Kidney (tissue), 14 donors: ENCODE data around the gene GDA. TPM values are rescaled to one million over a fixed set of nuclear protein-coding genes. Genes with fewer than 3 reads are reported as not detected.

Source experiments
- DNase-seq, 5 donors: peaks; one replicate each; pipeline ENCODE4 v3.0.0-alpha.2; 2013 to 2020
- FAIRE-seq: peaks from 2 replicates; lab custom pipeline; 2012; peaks lifted over from hg19 to GRCh38; lab: Jason Lieb, UNC
- H3K27ac ChIP-seq, 2 donors: one replicate each; pipeline ENCODE4 v1.7.0; 2013; ENCODE audit warnings: low read depth in 2 of 2, low read length in 2 of 2, inconsistent platforms in 1 of 2
- H3K27me3 ChIP-seq: one replicate; pipeline ENCODE4 v1.7.1; 2013; ENCODE audit warnings: low read length, inconsistent platforms; ENCODE audit not compliant: control insufficient read depth, insufficient read depth
- H3K36me3 ChIP-seq, 3 donors: one replicate each; pipeline versions ENCODE4 v1.7.0 to v1.7.1; 2013; ENCODE audit warnings: low read length in 3 of 3, control low read depth in 1 of 3, inconsistent platforms in 1 of 3; ENCODE audit not compliant: insufficient read depth in 3 of 3, control insufficient read depth in 2 of 3
- H3K4me1 ChIP-seq, 3 donors: one replicate each; pipeline versions ENCODE4 v1.7.0 to v1.7.1; 2013; ENCODE audit warnings: low read length in 3 of 3, inconsistent platforms in 1 of 3, low read depth in 1 of 3; ENCODE audit not compliant: control insufficient read depth in 2 of 3, insufficient read depth in 2 of 3
- H3K4me3 ChIP-seq, 3 donors: one replicate each; pipeline versions ENCODE4 v1.7.0 to v1.8.1; 2013; ENCODE audit warnings: low read length in 3 of 3, control low read depth in 1 of 3, inconsistent platforms in 1 of 3
- H3K9ac ChIP-seq, 3 donors: one replicate each; pipeline versions ENCODE4 v1.7.0 to v1.7.1; 2013; ENCODE audit warnings: low read length in 3 of 3, control low read depth in 1 of 3, inconsistent platforms in 1 of 3
- H3K9me3 ChIP-seq, 3 donors: one replicate each; pipeline versions ENCODE4 v1.7.0 to v1.7.1; 2013; ENCODE audit warnings: low read length in 3 of 3, control low read depth in 1 of 3, inconsistent platforms in 1 of 3; ENCODE audit not compliant: control insufficient read depth in 2 of 3, insufficient read depth in 1 of 3
- intact Hi-C: fragments of 100-400 bp; cut with DNase I; formaldehyde crosslinking; loops from one replicate; pipeline ENCODE4 v1.11.1; 2022
- polyA plus RNA-seq: library from polyadenylated mRNA; stranded (reverse); fragments of 350-450 nt; fragmentation: Illumina TruSeq; extraction: RNeasy Lipid Tissue Mini Kit (QIAGEN cat#74804); gene quantifications from one replicate; pipeline ENCODE4 v1.2.3, GENCODE V29; 2014; ENCODE audit warnings: low read depth, low replicate concordance; ENCODE audit not compliant: insufficient read depth
- total RNA-seq: library from RNA; stranded (reverse); fragmentation: NEBNext Ultra II Directional; extraction: Animal tissue kit (Norgen Biotek cat#: 25700); gene quantifications from one replicate; pipeline ENCODE4 v1.2.1, GENCODE V29; 2021
- TF ChIP-seq, protein P1 (sequence below): IDR thresholded peaks from 3 replicates; pipeline ENCODE4 v1.5.1; 2012; ENCODE audit warnings: mild to moderate bottlenecking, moderate library complexity, borderline replicate concordance; ENCODE audit not compliant: insufficient read depth; ENCODE audit errors: extremely low read depth
- donor health status: control.
- donor health status: control.
- donor health status: control.
- donor health status: control.
- donor health status: control.
- donor health status: DM: yes; HTN: yes; CAD: no.
- donor health status: Normal renal cell carcinoma (clear cell type).

The GDA gene
- total and polyA plus RNA-seq, 2 donors from 2014 or later = 31.4 to 88.1 TPM

DNA sequence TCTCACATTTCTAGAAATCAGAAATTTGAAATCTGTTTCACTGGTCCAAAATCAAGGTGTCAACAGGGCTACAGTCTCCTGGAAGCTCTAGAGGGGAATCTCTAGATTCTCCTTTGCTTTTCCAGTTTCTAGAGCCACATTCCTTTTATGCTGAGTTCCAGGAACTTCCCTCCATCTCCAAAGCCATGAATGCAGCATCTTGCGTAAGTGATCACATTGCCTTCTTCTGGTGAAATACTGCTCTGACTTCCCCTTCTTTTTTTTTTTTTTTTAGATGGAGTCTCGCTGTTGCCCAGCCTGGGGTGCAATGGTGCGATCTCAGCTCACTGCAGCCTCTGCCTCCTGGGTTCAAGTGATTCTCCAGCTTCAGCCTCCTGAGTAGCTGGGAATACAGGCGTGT is 23.8 kb downstream of the GDA start:
- no peak for DNase-seq
- H3K4me3 ChIP-seq = no peak overlapping the region
- intact Hi-C loops = no loop called here
- no peak overlapping the region for H3K27ac ChIP-seq
- H3K9ac ChIP-seq = no peak overlapping the region
- no peaks in the 10 kb centered on the region for H3K4me1 ChIP-seq
- H3K36me3 ChIP-seq = no peaks in the 10 kb centered on the region
- no peak for FAIRE-seq
- no peaks in the 10 kb centered on the region for H3K9me3 ChIP-seq
- no peaks in the 10 kb centered on the region for H3K27me3 ChIP-seq
- TF ChIP-seq, protein P1, sequence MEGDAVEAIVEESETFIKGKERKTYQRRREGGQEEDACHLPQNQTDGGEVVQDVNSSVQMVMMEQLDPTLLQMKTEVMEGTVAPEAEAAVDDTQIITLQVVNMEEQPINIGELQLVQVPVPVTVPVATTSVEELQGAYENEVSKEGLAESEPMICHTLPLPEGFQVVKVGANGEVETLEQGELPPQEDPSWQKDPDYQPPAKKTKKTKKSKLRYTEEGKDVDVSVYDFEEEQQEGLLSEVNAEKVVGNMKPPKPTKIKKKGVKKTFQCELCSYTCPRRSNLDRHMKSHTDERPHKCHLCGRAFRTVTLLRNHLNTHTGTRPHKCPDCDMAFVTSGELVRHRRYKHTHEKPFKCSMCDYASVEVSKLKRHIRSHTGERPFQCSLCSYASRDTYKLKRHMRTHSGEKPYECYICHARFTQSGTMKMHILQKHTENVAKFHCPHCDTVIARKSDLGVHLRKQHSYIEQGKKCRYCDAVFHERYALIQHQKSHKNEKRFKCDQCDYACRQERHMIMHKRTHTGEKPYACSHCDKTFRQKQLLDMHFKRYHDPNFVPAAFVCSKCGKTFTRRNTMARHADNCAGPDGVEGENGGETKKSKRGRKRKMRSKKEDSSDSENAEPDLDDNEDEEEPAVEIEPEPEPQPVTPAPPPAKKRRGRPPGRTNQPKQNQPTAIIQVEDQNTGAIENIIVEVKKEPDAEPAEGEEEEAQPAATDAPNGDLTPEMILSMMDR = no peak

DNA sequence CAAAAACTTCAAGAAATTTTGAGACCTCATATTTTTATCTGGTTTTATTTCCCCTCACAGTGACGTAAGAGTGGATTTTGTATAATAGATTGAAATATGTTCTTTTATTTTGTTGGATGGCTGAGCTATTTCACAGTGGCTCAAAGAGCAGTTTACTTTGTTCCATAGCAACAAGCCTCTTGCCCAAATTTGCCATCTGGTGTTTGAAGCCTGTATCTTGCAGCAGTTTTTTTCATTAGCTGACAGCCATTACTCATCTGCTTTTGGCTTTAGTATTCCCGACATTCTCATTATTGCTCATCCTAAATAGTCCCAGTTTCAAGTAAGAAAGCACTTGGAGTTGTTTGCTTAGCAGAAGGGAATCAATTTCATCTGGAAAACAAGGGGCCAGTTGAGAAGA is 36.3 kb downstream of the GDA start:
- Histone ChIP-seq H3K36me3 (no peaks in the 10 kb centered on the region), H3K4me1 (no peaks in the 10 kb centered on the region), H3K4me3 (no peak overlapping the region), H3K27ac (no peak overlapping the region), H3K27me3 (no peaks in the 10 kb centered on the region), H3K9ac (no peak overlapping the region), H3K9me3 (no peaks in the 10 kb centered on the region)
- TF ChIP-seq, protein P1 = no peak
- DNase-seq (no peak), FAIRE-seq (no peak)
- intact Hi-C loops = no loop called here

DNA sequence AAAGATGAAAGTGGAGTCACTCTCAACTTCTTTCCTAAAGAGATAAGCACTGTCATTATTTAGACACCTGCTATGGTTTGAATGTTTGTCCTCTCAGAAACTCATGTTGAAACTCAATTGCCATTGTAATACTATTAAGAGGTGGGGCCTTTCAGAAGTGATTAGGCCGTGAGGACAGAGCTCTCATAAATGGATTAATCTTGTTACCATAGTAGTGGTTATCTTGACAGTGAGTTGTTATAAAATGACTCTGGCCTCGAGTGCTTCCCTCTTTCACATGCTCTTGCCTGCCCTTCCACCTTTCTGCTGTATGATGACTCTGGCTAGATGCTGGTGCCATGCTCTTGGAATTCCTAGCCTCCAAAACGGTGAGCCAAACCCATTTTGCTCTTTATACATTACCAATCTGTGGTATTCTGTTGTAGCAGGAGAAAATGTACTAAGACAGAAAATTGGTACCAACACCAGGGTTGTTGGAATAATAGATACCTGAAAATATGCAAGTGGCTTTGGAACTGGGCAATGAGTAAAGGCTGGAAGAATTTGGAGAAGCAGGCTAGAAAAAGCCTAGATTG is 38.0 kb downstream of the GDA start:
- no peak for DNase-seq
- FAIRE-seq = no peak
- TF ChIP-seq, protein P1 = no peak
- Histone ChIP-seq H3K4me3 (no peak overlapping the region), H3K4me1 (no peaks in the 10 kb centered on the region), H3K27ac (no peak overlapping the region), H3K36me3 (no peaks in the 10 kb centered on the region), H3K27me3 (no peaks in the 10 kb centered on the region), H3K9me3 (no peaks in the 10 kb centered on the region), H3K9ac (no peak overlapping the region)
- intact Hi-C loops = no loop called here

DNA sequence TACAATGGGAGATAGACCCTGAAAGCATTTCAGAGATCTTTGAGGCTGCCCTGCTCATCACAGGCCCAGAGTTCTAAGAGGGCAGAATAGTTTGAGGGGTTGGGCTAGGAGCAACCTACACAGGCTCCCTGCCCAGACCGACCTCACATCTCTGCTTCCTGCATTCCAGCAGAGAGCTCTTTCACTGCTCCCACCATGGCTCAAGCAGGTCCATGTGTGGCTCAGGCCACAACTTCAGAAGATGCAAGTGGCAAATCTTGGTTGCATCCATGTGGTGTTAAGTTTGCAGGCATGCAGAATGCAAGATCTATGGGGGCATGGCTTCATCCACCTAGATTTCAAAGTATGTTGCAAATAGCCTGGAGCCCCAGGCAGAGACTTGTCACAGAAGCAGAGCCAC is 39.0 kb downstream of the GDA start:
- H3K36me3 ChIP-seq = no peaks in the 10 kb centered on the region
- no peaks in the 10 kb centered on the region for H3K27me3 ChIP-seq
- FAIRE-seq (no peak), DNase-seq (no peak)
- no peaks in the 10 kb centered on the region for H3K9me3 ChIP-seq
- H3K4me1 ChIP-seq = no peaks in the 10 kb centered on the region
- intact Hi-C loops = no loop called here
- H3K4me3 ChIP-seq = no peak overlapping the region
- no peak overlapping the region for H3K9ac ChIP-seq
- H3K27ac ChIP-seq = no peak overlapping the region
- TF ChIP-seq, protein P1 = no peak
